MCF 10A (cell line): ENCODE measurements around the gene IL22RA2. TPM values are rescaled to one million over a fixed set of nuclear protein-coding genes. Genes with fewer than 3 reads are reported as not detected.

Source experiments
- BruUV-seq: library from RNA; stranded (reverse); fragments of 400-500 nt; replicated peaks from 2 replicates; lab custom pipeline; 2021; lab: Mats Ljungman, UMichigan
- CTCF ChIA-PET: fragments of 300-600 bp; sonication (Branson Sonifier 250); formaldehyde crosslinking; extraction: SDS; loops from one replicate; lab custom pipeline; 2021; ENCODE audit warnings: antibody characterized with exemption, inconsistent platforms; lab: Yijun Ruan, JAX
- POLR2A ChIA-PET: fragments of 300-600, 350-650 bp; sonication (Branson Sonifier 250); formaldehyde crosslinking; extraction: SDS; loops from one replicate; lab custom pipeline; 2020; ENCODE audit warnings: antibody characterized with exemption, inconsistent platforms; lab: Yijun Ruan, JAX
- DNase-seq: peaks from one replicate; pipeline ENCODE4 v3.0.0-alpha.2; 2018; ENCODE audit not compliant: unreplicated experiment
- H3K27ac Mint-ChIP-seq: one replicate; pipeline ENCODE4 v1.8.0; 2022; ENCODE audit warnings: mild to moderate bottlenecking, low read depth, mixed read lengths; ENCODE audit not compliant: unreplicated experiment
- H3K27me3 Mint-ChIP-seq: one replicate; pipeline ENCODE4 v1.8.0; 2022; ENCODE audit warnings: mixed read lengths; ENCODE audit not compliant: insufficient read depth, unreplicated experiment
- H3K36me3 Mint-ChIP-seq: one replicate; pipeline ENCODE4 v1.8.0; 2022; ENCODE audit warnings: mild to moderate bottlenecking, moderate library complexity, mixed read lengths; ENCODE audit not compliant: insufficient read depth, unreplicated experiment
- H3K4me1 Mint-ChIP-seq: one replicate; pipeline ENCODE4 v1.8.0; 2022; ENCODE audit warnings: mixed read lengths; ENCODE audit not compliant: insufficient read depth, unreplicated experiment
- H3K4me3 Mint-ChIP-seq: one replicate; pipeline ENCODE4 v1.8.0; 2022; ENCODE audit warnings: mild to moderate bottlenecking, moderate library complexity, mixed read lengths; ENCODE audit not compliant: unreplicated experiment
- H3K9me3 Mint-ChIP-seq: one replicate; pipeline ENCODE4 v1.8.0; 2022; ENCODE audit warnings: mixed read lengths; ENCODE audit not compliant: unreplicated experiment
- CTCF ChIP-seq: fragments of 200-600 bp; IDR thresholded peaks from one replicate; pipeline ENCODE4 v1.8.0; 2022; ENCODE audit warnings: antibody characterized with exemption, mild to moderate bottlenecking; ENCODE audit not compliant: unreplicated experiment
- intact Hi-C: fragments of 100-400 bp; cut with micrococcal nuclease; formaldehyde crosslinking; loops from 2 replicates; pipeline ENCODE4 v1.14.1; 2022
- total RNA-seq: library from RNA; stranded (reverse); gene quantifications from 2 replicates; pipeline ENCODE4 v1.2.3, GENCODE V29; 2022

Gene IL22RA2
- total RNA-seq, 1 experiment from 2014 or later: not detected

- no peak for DNase-seq
These were observed 24.4 kb downstream of the IL22RA2 start for GRCh38 chr6:137149035-137149393.

GRCh38 chr6:137148306-137149034 lies 25.0 kb downstream of the IL22RA2 start:
- DNase-seq: peak; percentile 93
- Mint-ChIP-seq H3K4me3 (peak overlapping the region; percentile 1), H3K4me1 (peaks cover 34% of the 10 kb centered on the region), H3K9me3 (no peaks in the 10 kb centered on the region), H3K27ac (peak overlapping the region; percentile 88), H3K36me3 (peaks cover 7% of the 10 kb centered on the region), H3K27me3 (no peaks in the 10 kb centered on the region)
- intact Hi-C loops: no loop called here
- ChIA-PET POLR2A (interaction anchor here (0.8 to 1.7 kb wide), 9 partner anchors 11 to 113 kb away, joined by 3 to 18 read pairs (median 4); no protein-coding TSS in a partner anchor), CTCF (interaction anchor here (1.0 to 6.9 kb wide), 2 partner anchors 10 to 18 kb away, joined by 3 to 37 read pairs; no protein-coding TSS in a partner anchor)
- no peak for TF ChIP-seq CTCF
- no TSS peak for BruUV-seq

More at GRCh38 chr6:137149035-137149393, 24.4 kb downstream of the IL22RA2 start:
- Mint-ChIP-seq H3K9me3 (no peaks in the 10 kb centered on the region), H3K36me3 (peaks cover 7% of the 10 kb centered on the region), H3K27ac (peak overlapping the region; percentile 88), H3K4me1 (peaks cover 34% of the 10 kb centered on the region), H3K4me3 (peak overlapping the region; percentile 1), H3K27me3 (no peaks in the 10 kb centered on the region)
- TSS peak; percentile 75 for BruUV-seq
- POLR2A ChIA-PET: interaction anchor here (0.8 to 1.7 kb wide), 7 partner anchors 12 to 113 kb away, joined by 3 to 18 read pairs (median 4); no protein-coding TSS in a partner anchor
- intact Hi-C loops: no loop called here
- no peak for TF ChIP-seq CTCF
- CTCF ChIA-PET: interaction anchor here (1.0 to 6.9 kb wide), 2 partner anchors 9 to 17 kb away, joined by 3 to 37 read pairs; no protein-coding TSS in a partner anchor

- POLR2A ChIA-PET: interaction anchor here (0.9 to 1.2 kb wide), 3 partner anchors 9 to 14 kb away, joined by 4 to 6 read pairs (median 5); no protein-coding TSS in a partner anchor
- Mint-ChIP-seq H3K27ac (peak overlapping the region; percentile 88), H3K27me3 (no peaks in the 10 kb centered on the region), H3K9me3 (no peaks in the 10 kb centered on the region), H3K4me3 (no peak overlapping the region), H3K36me3 (peaks cover 7% of the 10 kb centered on the region), H3K4me1 (peaks cover 34% of the 10 kb centered on the region)
- CTCF ChIA-PET: interaction anchor here (6.9 kb wide), 1 partner anchor 19 kb away, joined by 37 read pairs; no protein-coding TSS in a partner anchor
- BruUV-seq: no TSS peak
- intact Hi-C loops: no loop called here
- TF ChIP-seq CTCF: no peak
- DNase-seq: no peak
These were observed 26.2 kb downstream of the IL22RA2 start for GRCh38 chr6:137147195-137147594.

GRCh38 chr6:137146206-137146605 lies 27.2 kb downstream of the IL22RA2 start:
- no peak for DNase-seq
- intact Hi-C loops: no loop called here
- TF ChIP-seq CTCF: no peak
- no TSS peak for BruUV-seq
- Mint-ChIP-seq H3K4me1 (peaks cover 34% of the 10 kb centered on the region), H3K27me3 (no peaks in the 10 kb centered on the region), H3K4me3 (no peak overlapping the region), H3K36me3 (peaks cover 7% of the 10 kb centered on the region), H3K9me3 (no peaks in the 10 kb centered on the region), H3K27ac (no peak overlapping the region)
- CTCF ChIA-PET: interaction anchor here (1.2 to 6.9 kb wide), 4 partner anchors 16 to 52 kb away, joined by 4 to 37 read pairs (median 6); no protein-coding TSS in a partner anchor
- POLR2A ChIA-PET: interaction anchor here (0.9 to 1.8 kb wide), 6 partner anchors 8 to 52 kb away, joined by 3 to 10 read pairs (median 6); no protein-coding TSS in a partner anchor
